Lower leg skin (tissue), 3 donors: ENCODE measurements around the gene SEMA4A.
"Not testable (repeated sequence)": the region's sequence is repeated elsewhere in the genome, so short reads cannot be mapped to it uniquely, and the experiment has no call there.

Experiments
- POLR2A ChIP-seq, 2 donors: fragments of 450-650 bp; IDR thresholded peaks; one replicate each; pipeline ENCODE4 v1.6.1; 2016 to 2017; ENCODE audit warnings: antibody characterized with exemption in 2 of 2, mild to moderate bottlenecking in 1 of 2, moderate library complexity in 1 of 2
- TF ChIP-seq, protein P1 (sequence below), 3 donors: fragments of 450-650 bp; IDR thresholded peaks; one replicate each; pipeline ENCODE4 v1.5.1; 2016; ENCODE audit warnings: antibody characterized with exemption in 3 of 3, mild to moderate bottlenecking in 3 of 3, moderate library complexity in 2 of 3

DNA sequence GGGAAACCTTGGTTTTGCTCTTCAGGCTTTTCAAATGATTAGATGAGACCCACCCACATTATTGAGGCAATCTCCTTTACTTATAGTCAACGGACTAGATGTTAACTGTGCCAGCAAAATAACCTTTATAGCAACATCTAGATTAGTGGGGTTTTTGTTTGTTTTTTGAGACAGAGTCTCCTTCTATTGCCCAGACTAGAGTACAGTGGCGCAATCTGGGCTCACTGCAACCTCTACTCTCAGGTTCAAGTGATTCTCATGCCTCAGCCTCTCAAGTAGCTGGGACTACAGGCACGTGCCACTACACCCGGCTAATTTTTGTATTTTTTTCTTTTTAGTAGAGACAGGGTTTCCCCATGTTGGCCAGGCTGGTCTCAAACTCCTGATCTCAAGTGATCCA is 36.9 kb downstream of the SEMA4A start:
- TF ChIP-seq POLR2A (IDR thresholded peaks at IDR 0.05), result not testable (repeated sequence)
- TF ChIP-seq, protein P1, sequence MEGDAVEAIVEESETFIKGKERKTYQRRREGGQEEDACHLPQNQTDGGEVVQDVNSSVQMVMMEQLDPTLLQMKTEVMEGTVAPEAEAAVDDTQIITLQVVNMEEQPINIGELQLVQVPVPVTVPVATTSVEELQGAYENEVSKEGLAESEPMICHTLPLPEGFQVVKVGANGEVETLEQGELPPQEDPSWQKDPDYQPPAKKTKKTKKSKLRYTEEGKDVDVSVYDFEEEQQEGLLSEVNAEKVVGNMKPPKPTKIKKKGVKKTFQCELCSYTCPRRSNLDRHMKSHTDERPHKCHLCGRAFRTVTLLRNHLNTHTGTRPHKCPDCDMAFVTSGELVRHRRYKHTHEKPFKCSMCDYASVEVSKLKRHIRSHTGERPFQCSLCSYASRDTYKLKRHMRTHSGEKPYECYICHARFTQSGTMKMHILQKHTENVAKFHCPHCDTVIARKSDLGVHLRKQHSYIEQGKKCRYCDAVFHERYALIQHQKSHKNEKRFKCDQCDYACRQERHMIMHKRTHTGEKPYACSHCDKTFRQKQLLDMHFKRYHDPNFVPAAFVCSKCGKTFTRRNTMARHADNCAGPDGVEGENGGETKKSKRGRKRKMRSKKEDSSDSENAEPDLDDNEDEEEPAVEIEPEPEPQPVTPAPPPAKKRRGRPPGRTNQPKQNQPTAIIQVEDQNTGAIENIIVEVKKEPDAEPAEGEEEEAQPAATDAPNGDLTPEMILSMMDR (IDR thresholded peaks at IDR 0.05), result not testable (repeated sequence)
